ENCODE results near the gene PTPN5. TPM values are rescaled to one million over a fixed set of nuclear protein-coding genes. Genes with fewer than 3 reads are reported as not detected.

PTPN5 gene
- total RNA-seq, 1 experiment from 2014 or later: not detected

GRCh38 chr11:18773681-18774080, 17.9 kb downstream of the PTPN5 start:
- H3K27me3 ChIP-seq (replicated peaks; ENCODE audit: control insufficient read depth, insufficient read depth, low read length): no peaks in the 10 kb centered on the region
- no peaks in the 10 kb centered on the region for H3K36me3 ChIP-seq (ENCODE audit: control insufficient read depth, insufficient read depth, low read length)
- ChIA-PET CTCF (no interaction called here), POLR2A (no interaction called here)
- no TSS peak for BruUV-seq (replicated peaks)
- Mint-ChIP-seq H3K27me3 (ENCODE audit: insufficient read depth, unreplicated experiment) (peaks cover 2% of the 10 kb centered on the region), H3K4me3 (ENCODE audit: unreplicated experiment) (no peak overlapping the region), H3K27ac (ENCODE audit: unreplicated experiment) (no peak overlapping the region), H3K4me1 (ENCODE audit: low read depth, unreplicated experiment) (no peaks in the 10 kb centered on the region), H3K9me3 (ENCODE audit: unreplicated experiment) (no peaks in the 10 kb centered on the region), H3K36me3 (ENCODE audit: insufficient read depth, unreplicated experiment) (no peaks in the 10 kb centered on the region)
- intact Hi-C loops (cut with micrococcal nuclease; ENCODE audit: unreplicated experiment): no loop called here
- no peak for DNase-seq
- TF ChIP-seq, protein P1, sequence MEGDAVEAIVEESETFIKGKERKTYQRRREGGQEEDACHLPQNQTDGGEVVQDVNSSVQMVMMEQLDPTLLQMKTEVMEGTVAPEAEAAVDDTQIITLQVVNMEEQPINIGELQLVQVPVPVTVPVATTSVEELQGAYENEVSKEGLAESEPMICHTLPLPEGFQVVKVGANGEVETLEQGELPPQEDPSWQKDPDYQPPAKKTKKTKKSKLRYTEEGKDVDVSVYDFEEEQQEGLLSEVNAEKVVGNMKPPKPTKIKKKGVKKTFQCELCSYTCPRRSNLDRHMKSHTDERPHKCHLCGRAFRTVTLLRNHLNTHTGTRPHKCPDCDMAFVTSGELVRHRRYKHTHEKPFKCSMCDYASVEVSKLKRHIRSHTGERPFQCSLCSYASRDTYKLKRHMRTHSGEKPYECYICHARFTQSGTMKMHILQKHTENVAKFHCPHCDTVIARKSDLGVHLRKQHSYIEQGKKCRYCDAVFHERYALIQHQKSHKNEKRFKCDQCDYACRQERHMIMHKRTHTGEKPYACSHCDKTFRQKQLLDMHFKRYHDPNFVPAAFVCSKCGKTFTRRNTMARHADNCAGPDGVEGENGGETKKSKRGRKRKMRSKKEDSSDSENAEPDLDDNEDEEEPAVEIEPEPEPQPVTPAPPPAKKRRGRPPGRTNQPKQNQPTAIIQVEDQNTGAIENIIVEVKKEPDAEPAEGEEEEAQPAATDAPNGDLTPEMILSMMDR (IDR thresholded peaks at IDR 0.05; ENCODE audit: insufficient read depth in 1 of 2, low read depth in 1 of 2, low read length in 1 of 2, severe bottlenecking in 1 of 2, unreplicated experiment in 1 of 2): no peak
- H3K4me1 ChIP-seq: peaks cover 6% of the 10 kb centered on the region
- no peak overlapping the region for H3K4me3 ChIP-seq (ENCODE audit: low read depth, low read length)
- no peaks in the 10 kb centered on the region for H3K9me3 ChIP-seq

- Histone ChIP-seq H3K4me1 (peaks cover 6% of the 10 kb centered on the region), H3K36me3 (ENCODE audit: control insufficient read depth, insufficient read depth, low read length) (no peaks in the 10 kb centered on the region), H3K4me3 (ENCODE audit: low read depth, low read length) (no peak overlapping the region), H3K9me3 (no peaks in the 10 kb centered on the region), H3K27me3 (replicated peaks; ENCODE audit: control insufficient read depth, insufficient read depth, low read length) (no peaks in the 10 kb centered on the region)
- TF ChIP-seq, protein P1 (IDR thresholded peaks at IDR 0.05; ENCODE audit: insufficient read depth in 1 of 2, low read depth in 1 of 2, low read length in 1 of 2, severe bottlenecking in 1 of 2, unreplicated experiment in 1 of 2): no peak
- CTCF ChIA-PET: no interaction called here
- intact Hi-C loops (cut with micrococcal nuclease; ENCODE audit: unreplicated experiment): no loop called here
- POLR2A ChIA-PET: no interaction called here
- Mint-ChIP-seq H3K4me1 (ENCODE audit: low read depth, unreplicated experiment) (no peaks in the 10 kb centered on the region), H3K36me3 (ENCODE audit: insufficient read depth, unreplicated experiment) (no peaks in the 10 kb centered on the region), H3K27ac (ENCODE audit: unreplicated experiment) (no peak overlapping the region), H3K4me3 (ENCODE audit: unreplicated experiment) (no peak overlapping the region), H3K27me3 (ENCODE audit: insufficient read depth, unreplicated experiment) (peaks cover 4% of the 10 kb centered on the region), H3K9me3 (ENCODE audit: unreplicated experiment) (no peaks in the 10 kb centered on the region)
- DNase-seq: no peak
- BruUV-seq (replicated peaks): no TSS peak
These were observed 18.5 kb downstream of the PTPN5 start for GRCh38 chr11:18773104-18773503.

GRCh38 chr11:18772211-18772610, 19.4 kb downstream of the PTPN5 start:
- H3K36me3 Mint-ChIP-seq (ENCODE audit: insufficient read depth, unreplicated experiment): no peaks in the 10 kb centered on the region
- DNase-seq: no peak
- peaks cover 4% of the 10 kb centered on the region for H3K27me3 Mint-ChIP-seq (ENCODE audit: insufficient read depth, unreplicated experiment)
- no peaks in the 10 kb centered on the region for H3K27me3 ChIP-seq (replicated peaks; ENCODE audit: control insufficient read depth, insufficient read depth, low read length)
- H3K27ac Mint-ChIP-seq (ENCODE audit: unreplicated experiment): no peak overlapping the region
- no peak overlapping the region for H3K4me3 Mint-ChIP-seq (ENCODE audit: unreplicated experiment)
- H3K4me3 ChIP-seq (ENCODE audit: low read depth, low read length): no peak overlapping the region
- CTCF ChIA-PET: no interaction called here
- peaks cover 6% of the 10 kb centered on the region for H3K4me1 ChIP-seq
- no TSS peak for BruUV-seq (replicated peaks)
- H3K9me3 ChIP-seq: no peaks in the 10 kb centered on the region
- H3K36me3 ChIP-seq (ENCODE audit: control insufficient read depth, insufficient read depth, low read length): no peaks in the 10 kb centered on the region
- TF ChIP-seq, protein P1 (IDR thresholded peaks at IDR 0.05; ENCODE audit: insufficient read depth in 1 of 2, low read depth in 1 of 2, low read length in 1 of 2, severe bottlenecking in 1 of 2, unreplicated experiment in 1 of 2): no peak
- H3K9me3 Mint-ChIP-seq (ENCODE audit: unreplicated experiment): no peaks in the 10 kb centered on the region
- POLR2A ChIA-PET: no interaction called here
- intact Hi-C loops (cut with micrococcal nuclease; ENCODE audit: unreplicated experiment): no loop called here
- H3K4me1 Mint-ChIP-seq (ENCODE audit: low read depth, unreplicated experiment): no peaks in the 10 kb centered on the region
